ENCODE data around the gene SLC19A1. TPM values are rescaled to one million over a fixed set of nuclear protein-coding genes. Genes with fewer than 3 reads are reported as not detected.

Gene SLC19A1
- total and polyA plus RNA-seq, 2 donors from 2014 or later, result 5.1 to 7.2 TPM

- FAIRE-seq (no peak), DNase-seq (peak in 2 of 5 donors; percentile 5 to 54)
- Histone ChIP-seq H3K36me3 (ENCODE audit: control insufficient read depth in 2 of 3, insufficient read depth in 3 of 3, low read length in 3 of 3) (no peaks in the 10 kb centered on the region), H3K27ac (ENCODE audit: low read depth in 2 of 2, low read length in 2 of 2) (no peak overlapping the region), H3K9me3 (ENCODE audit: control insufficient read depth in 2 of 3, insufficient read depth in 1 of 3, low read length in 3 of 3) (no peaks in the 10 kb centered on the region), H3K9ac (ENCODE audit: low read length in 3 of 3) (no peak overlapping the region), H3K4me3 (ENCODE audit: low read length in 3 of 3) (no peak overlapping the region), H3K27me3 (ENCODE audit: control insufficient read depth, insufficient read depth, low read length) (no peaks in the 10 kb centered on the region), H3K4me1 (ENCODE audit: control insufficient read depth in 2 of 3, insufficient read depth in 2 of 3, low read depth in 1 of 3, low read length in 3 of 3) (no peaks in the 10 kb centered on the region)
- TF ChIP-seq CTCF (IDR thresholded peaks at IDR 0.05; ENCODE audit: borderline replicate concordance, extremely low read depth, insufficient read depth), result no peak
- intact Hi-C loops (cut with DNase I), result no loop called here
These were observed 38.5 kb upstream of the SLC19A1 start for GRCh38 chr21:45580576-45581321.

GRCh38 chr21:45580181-45580575 is 37.9 kb upstream of the SLC19A1 start:
- H3K27me3 ChIP-seq (ENCODE audit: control insufficient read depth, insufficient read depth, low read length), result no peaks in the 10 kb centered on the region
- no peak overlapping the region for H3K4me3 ChIP-seq (ENCODE audit: low read length in 3 of 3)
- no peak overlapping the region for H3K9ac ChIP-seq (ENCODE audit: low read length in 3 of 3)
- H3K4me1 ChIP-seq (ENCODE audit: control insufficient read depth in 2 of 3, insufficient read depth in 2 of 3, low read depth in 1 of 3, low read length in 3 of 3), result no peaks in the 10 kb centered on the region
- FAIRE-seq, result no peak
- H3K36me3 ChIP-seq (ENCODE audit: control insufficient read depth in 2 of 3, insufficient read depth in 3 of 3, low read length in 3 of 3), result no peaks in the 10 kb centered on the region
- intact Hi-C loops (cut with DNase I), result no loop called here
- H3K27ac ChIP-seq (ENCODE audit: low read depth in 2 of 2, low read length in 2 of 2), result no peak overlapping the region
- TF ChIP-seq CTCF (IDR thresholded peaks at IDR 0.05; ENCODE audit: borderline replicate concordance, extremely low read depth, insufficient read depth), result no peak
- no peaks in the 10 kb centered on the region for H3K9me3 ChIP-seq (ENCODE audit: control insufficient read depth in 2 of 3, insufficient read depth in 1 of 3, low read length in 3 of 3)
- peak in 1 of 5 donors; percentile 18 for DNase-seq

GRCh38 chr21:45579383-45580180 is 37.3 kb upstream of the SLC19A1 start:
- H3K4me3 ChIP-seq (ENCODE audit: low read length in 3 of 3), result no peak overlapping the region
- no peak overlapping the region for H3K9ac ChIP-seq (ENCODE audit: low read length in 3 of 3)
- TF ChIP-seq CTCF (IDR thresholded peaks at IDR 0.05; ENCODE audit: borderline replicate concordance, extremely low read depth, insufficient read depth), result no peak
- H3K27me3 ChIP-seq (ENCODE audit: control insufficient read depth, insufficient read depth, low read length), result no peaks in the 10 kb centered on the region
- FAIRE-seq (no peak), DNase-seq (peak in 2 of 5 donors; percentile 8 to 65)
- no peaks in the 10 kb centered on the region for H3K9me3 ChIP-seq (ENCODE audit: control insufficient read depth in 2 of 3, insufficient read depth in 1 of 3, low read length in 3 of 3)
- no peaks in the 10 kb centered on the region for H3K36me3 ChIP-seq (ENCODE audit: control insufficient read depth in 2 of 3, insufficient read depth in 3 of 3, low read length in 3 of 3)
- intact Hi-C loops (cut with DNase I), result no loop called here
- no peak overlapping the region for H3K27ac ChIP-seq (ENCODE audit: low read depth in 2 of 2, low read length in 2 of 2)
- no peaks in the 10 kb centered on the region for H3K4me1 ChIP-seq (ENCODE audit: control insufficient read depth in 2 of 3, insufficient read depth in 2 of 3, low read depth in 1 of 3, low read length in 3 of 3)

All from kidney (tissue), 14 donors.